Stimulated activated CD4-positive, alpha-beta T cell treated with anti-CD3 and anti-CD28 coated beads, Interleukin-2, amount 100 ng/mL, for 4 hours (primary cell): ENCODE results near the gene WNK2.

Source experiments
- DNase-seq: peaks from one replicate; pipeline ENCODE4 v3.0.0-alpha.2; 2020; ENCODE audit warnings: low read depth

The WNK2 gene

GRCh38 chr9:93255494-93255867 lies 71.5 kb downstream of the WNK2 start:
- DNase-seq = no peak

DNA sequence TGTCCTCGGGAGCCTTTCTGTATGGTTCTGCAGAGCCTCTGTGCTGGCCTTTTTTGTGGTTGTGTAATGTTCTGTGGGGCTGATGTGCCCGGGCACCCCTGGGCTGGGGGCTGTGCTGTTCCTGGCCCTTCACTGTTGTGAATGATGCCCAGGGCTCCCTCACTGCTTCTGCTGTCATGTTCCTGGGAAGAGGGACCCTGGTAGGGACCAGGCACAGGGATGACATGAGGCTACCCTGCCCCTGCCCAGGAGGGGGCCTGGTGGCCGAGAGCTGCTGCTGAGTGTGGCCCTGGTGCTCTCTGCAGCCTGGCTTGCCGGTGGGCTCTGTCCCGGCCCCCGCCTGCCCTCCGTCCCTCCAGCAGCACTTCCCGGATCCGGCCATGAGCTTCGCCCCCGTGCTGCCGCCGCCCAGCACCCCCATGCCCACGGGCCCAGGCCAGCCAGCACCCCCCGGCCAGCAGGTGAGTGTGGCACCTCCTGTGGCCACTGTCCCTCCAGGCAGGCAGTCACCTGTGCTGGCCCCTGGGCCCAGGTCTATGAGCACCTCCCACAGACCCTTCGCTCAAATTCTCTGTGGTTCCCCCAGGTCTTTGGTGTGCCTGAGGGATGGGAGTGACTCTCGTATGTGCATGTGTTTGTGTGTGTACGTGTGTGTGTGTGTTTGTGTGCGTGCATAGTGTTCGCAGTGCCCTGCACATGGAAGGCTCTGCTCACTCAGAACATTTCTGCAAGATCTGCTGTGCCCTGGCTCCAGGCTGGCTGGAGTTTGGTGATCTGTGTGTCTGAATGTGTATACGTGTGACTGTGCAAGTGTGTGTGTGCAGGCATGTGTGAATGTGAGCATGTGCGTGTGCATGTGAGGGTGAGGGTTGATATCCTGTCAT lies 72.3 kb downstream of the WNK2 start:
- no peak for DNase-seq

DNA sequence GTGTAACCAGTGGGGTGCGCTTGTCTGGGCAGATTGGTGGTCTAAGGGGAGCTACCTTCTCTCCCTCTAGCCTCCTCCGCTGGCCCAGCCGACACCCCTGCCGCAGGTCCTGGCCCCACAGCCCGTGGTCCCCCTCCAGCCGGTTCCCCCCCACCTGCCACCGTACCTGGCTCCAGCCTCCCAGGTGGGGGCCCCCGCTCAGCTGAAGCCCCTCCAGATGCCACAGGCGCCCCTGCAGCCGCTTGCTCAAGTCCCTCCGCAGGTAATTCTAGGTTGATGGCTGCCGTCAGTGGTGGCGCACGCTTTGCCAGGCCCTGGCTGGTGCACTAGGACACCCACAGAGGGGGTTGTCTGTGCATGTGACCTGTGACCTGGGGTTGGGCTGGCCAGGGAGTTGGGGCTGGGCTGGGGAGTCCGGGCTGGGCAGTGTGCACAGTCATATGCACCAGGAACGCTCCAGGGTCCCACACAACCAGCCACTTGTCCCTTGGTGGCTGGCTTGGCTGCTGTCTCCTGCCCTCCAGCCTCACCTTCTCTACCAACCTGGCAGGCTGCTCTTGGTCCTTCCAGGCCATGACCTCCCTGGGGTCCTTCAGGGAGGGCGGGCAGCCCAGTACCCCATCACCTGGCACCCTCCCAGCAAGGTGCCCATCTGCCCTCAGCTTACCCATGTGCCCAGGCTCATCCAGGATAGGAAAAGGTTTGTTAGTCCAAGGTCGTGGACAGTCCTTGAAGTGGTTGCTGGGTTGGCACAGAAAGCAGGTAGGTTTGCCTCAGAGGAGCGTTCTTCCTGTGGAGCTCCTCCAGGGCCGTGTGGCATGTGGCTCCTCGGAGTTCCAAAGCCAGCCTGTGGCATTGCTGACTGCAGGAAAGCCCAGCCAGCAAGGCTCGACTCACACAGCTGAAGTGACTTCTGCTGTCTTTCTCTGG lies 73.2 kb downstream of the WNK2 start:
- DNase-seq = no peak

GRCh38 chr9:93257808-93258331 lies 73.9 kb downstream of the WNK2 start:
- no peak for DNase-seq

- no peak for DNase-seq
Observed at GRCh38 chr9:93258419-93258817, 74.5 kb downstream of the WNK2 start.

GRCh38 chr9:93258818-93259489 lies 75.0 kb downstream of the WNK2 start:
- DNase-seq = no peak

- no peak for DNase-seq
Observed at GRCh38 chr9:93259490-93260262, 75.7 kb downstream of the WNK2 start.

GRCh38 chr9:93260263-93261066 lies 76.5 kb downstream of the WNK2 start:
- no peak for DNase-seq

- DNase-seq = no peak
Observed at GRCh38 chr9:93261281-93261680, 77.3 kb downstream of the WNK2 start.

GRCh38 chr9:93261735-93262523 lies 78.0 kb downstream of the WNK2 start:
- no peak for DNase-seq

GRCh38 chr9:93262537-93263310 lies 78.8 kb downstream of the WNK2 start:
- no peak for DNase-seq

DNA sequence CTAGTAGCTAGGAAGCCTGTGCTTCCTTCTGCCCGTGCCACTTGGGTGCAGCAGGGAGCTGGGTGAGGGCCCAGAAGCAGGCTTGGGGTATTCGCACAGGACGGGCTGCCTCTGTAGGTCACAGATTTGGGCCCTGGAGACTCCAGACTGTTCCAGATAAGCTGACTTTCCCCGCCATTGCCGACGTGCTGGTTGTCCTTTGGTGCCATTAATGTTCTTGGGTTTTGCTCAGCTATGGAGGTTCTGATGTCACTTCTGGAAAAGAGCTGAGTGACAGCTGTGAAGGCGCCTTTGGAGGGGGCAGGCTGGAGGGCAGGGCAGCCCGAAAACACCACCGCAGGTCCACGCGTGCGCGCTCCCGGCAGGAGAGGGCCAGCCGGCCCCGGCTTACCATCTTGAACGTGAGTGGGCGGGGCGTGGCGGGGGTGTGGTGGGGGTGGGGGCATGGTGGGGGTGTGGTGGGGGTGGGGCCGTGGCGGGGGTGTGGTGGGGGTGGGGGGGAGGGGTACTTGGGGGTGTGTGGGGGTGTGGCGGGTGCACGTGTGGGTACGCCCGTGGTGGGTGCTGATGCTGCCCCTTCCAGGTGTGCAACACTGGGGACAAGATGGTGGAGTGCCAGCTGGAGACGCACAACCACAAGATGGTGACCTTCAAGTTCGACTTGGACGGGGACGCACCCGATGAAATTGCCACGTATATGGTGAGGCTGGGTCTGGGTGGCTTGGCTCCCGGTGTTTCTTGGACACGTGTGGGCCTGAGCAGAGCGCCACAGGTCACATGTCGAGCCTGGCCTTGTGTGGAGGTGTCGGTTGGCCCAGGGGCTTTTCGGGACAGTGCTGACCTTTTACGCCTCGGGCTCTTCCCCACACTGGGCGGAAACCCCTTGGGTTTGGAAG lies 79.6 kb downstream of the WNK2 start:
- no peak for DNase-seq

- DNase-seq = no peak
Observed at GRCh38 chr9:93264338-93265125, 80.6 kb downstream of the WNK2 start.

- DNase-seq = no peak
Observed at GRCh38 chr9:93265301-93265971, 81.5 kb downstream of the WNK2 start.

- DNase-seq = no peak
Observed at GRCh38 chr9:93265972-93266371, 82.0 kb downstream of the WNK2 start.

- DNase-seq = no peak
Observed at GRCh38 chr9:93266521-93267001, 82.6 kb downstream of the WNK2 start.
